Neural cell (in vitro differentiated cells): ENCODE data around the gene RALB. TPM values are rescaled to one million over a fixed set of nuclear protein-coding genes. Genes with fewer than 3 reads are reported as not detected.

Source experiments
- H2AFZ ChIP-seq: fragments of 200-600, 300-800 bp; sonication (generic), shearing (Covaris generic); 2 replicates; pipeline ENCODE4 v1.6.0; 2014; ENCODE audit warnings: low read depth, mild to moderate bottlenecking, antibody characterized with exemption, low read length, moderate library complexity
- H3F3A ChIP-seq: fragments of 200-600 bp; shearing (Covaris generic); 2 replicates; pipeline ENCODE4 v1.6.1; 2016; ENCODE audit warnings: mild to moderate bottlenecking, moderate library complexity, mixed read lengths, antibody characterized with exemption, low read length; ENCODE audit not compliant: insufficient read depth, poor library complexity, severe bottlenecking
- H3K27ac ChIP-seq: fragments of 200-600, 300-800 bp; sonication (generic), shearing (Covaris generic); 2 replicates; pipeline ENCODE4 v1.5.1; 2014; ENCODE audit warnings: mild to moderate bottlenecking, low read length, moderate library complexity
- H3K27me3 ChIP-seq: fragments of 300-800, 200-600 bp; sonication (generic), shearing (Covaris generic); 2 replicates; pipeline ENCODE4 v1.6.0; 2014; ENCODE audit warnings: mild to moderate bottlenecking, low read depth, low read length, moderate library complexity; ENCODE audit not compliant: insufficient read depth
- H3K36me3 ChIP-seq: fragments of 300-800, 200-600 bp; sonication (generic), shearing (Covaris generic); 2 replicates; pipeline ENCODE4 v1.5.1; 2014; ENCODE audit warnings: mild to moderate bottlenecking, antibody characterized with exemption, low read length, moderate library complexity; ENCODE audit not compliant: insufficient read depth
- H3K4me2 ChIP-seq: fragments of 300-800, 200-600 bp; sonication (generic), shearing (Covaris generic); 2 replicates; pipeline ENCODE4 v1.6.0; 2014; ENCODE audit warnings: mild to moderate bottlenecking, low read length
- H3K4me3 ChIP-seq: fragments of 300-800, 200-600 bp; sonication (generic), shearing (Covaris generic); 2 replicates; pipeline ENCODE4 v1.5.1; 2014; ENCODE audit warnings: mild to moderate bottlenecking, low read length, moderate library complexity
- H3K79me2 ChIP-seq: fragments of 200-600 bp; shearing (Covaris generic); replicated peaks from 2 replicates; pipeline ENCODE4 v1.6.0; 2014; ENCODE audit warnings: mild to moderate bottlenecking, low read length, moderate library complexity; ENCODE audit not compliant: insufficient read depth
- H3K9ac ChIP-seq: fragments of 300-800, 200-600 bp; sonication (generic), shearing (Covaris generic); 2 replicates; pipeline ENCODE4 v1.6.1; 2016; ENCODE audit warnings: mild to moderate bottlenecking, low read length, mixed read lengths
- H3K9me2 ChIP-seq: fragments of 200-600 bp; shearing (Covaris generic); 2 replicates; pipeline ENCODE4 v1.6.1; 2016; ENCODE audit warnings: mild to moderate bottlenecking, low read length, mixed read lengths; ENCODE audit not compliant: insufficient read depth
- H3K9me3 ChIP-seq: fragments of 200-600, 300-800 bp; sonication (generic), shearing (Covaris generic); 2 replicates; pipeline ENCODE4 v1.6.1; 2016; ENCODE audit warnings: mild to moderate bottlenecking, mixed run types, low read length, moderate library complexity, mixed read lengths
- H4K20me1 ChIP-seq: fragments of 200-600 bp; shearing (Covaris generic); 2 replicates; pipeline ENCODE4 v1.6.1; 2016; ENCODE audit warnings: mild to moderate bottlenecking, mixed run types; ENCODE audit not compliant: insufficient read depth
- CTCF ChIP-seq: fragments of 450-650 bp; IDR thresholded peaks from 2 replicates; pipeline ENCODE4 v1.5.1; 2014; ENCODE audit warnings: antibody characterized with exemption, mild to moderate bottlenecking, moderate library complexity; ENCODE audit not compliant: poor library complexity, severe bottlenecking
- EP300 ChIP-seq: fragments of 450-650 bp; conservative IDR thresholded peaks from 2 replicates; pipeline ENCODE4 v1.6.1; 2014; ENCODE audit warnings: antibody characterized with exemption, mild to moderate bottlenecking, moderate library complexity; ENCODE audit not compliant: poor library complexity, severe bottlenecking
- EZH2 ChIP-seq: fragments of 200-600, 300-800 bp; shearing (Covaris generic), sonication (generic); IDR thresholded peaks from 2 replicates; pipeline ENCODE4 v1.6.1; 2014; ENCODE audit warnings: antibody characterized with exemption, low read length, borderline replicate concordance, mild to moderate bottlenecking; ENCODE audit not compliant: insufficient read depth, poor library complexity, severe bottlenecking
- MXI1 ChIP-seq: fragments of 450-650 bp; conservative IDR thresholded peaks from 2 replicates; pipeline ENCODE4 v1.6.1; 2014; ENCODE audit warnings: antibody characterized with exemption, mild to moderate bottlenecking; ENCODE audit not compliant: poor library complexity, severe bottlenecking
- POLR2AphosphoS5 ChIP-seq: IDR thresholded peaks from 2 replicates; pipeline ENCODE4 v1.6.1; 2012
- RAD21 ChIP-seq: fragments of 450-650 bp; conservative IDR thresholded peaks from 2 replicates; pipeline ENCODE4 v1.6.1; 2014; ENCODE audit warnings: antibody characterized with exemption, mild to moderate bottlenecking, moderate library complexity
- REST ChIP-seq: IDR thresholded peaks from 2 replicates; pipeline ENCODE4 v1.6.1; 2012; ENCODE audit warnings: borderline replicate concordance
- SMC3 ChIP-seq: fragments of 450-650 bp; conservative IDR thresholded peaks from 2 replicates; pipeline ENCODE4 v1.6.1; 2014; ENCODE audit warnings: antibody characterized with exemption, mild to moderate bottlenecking, moderate library complexity; ENCODE audit not compliant: poor library complexity
- TAF1 ChIP-seq: IDR thresholded peaks from 2 replicates; pipeline ENCODE4 v1.6.1; 2012; ENCODE audit warnings: low read depth
- polyA plus RNA-seq: library from polyadenylated mRNA; depleted of rRNA; stranded (reverse); fragments of >200 nt; gene quantifications from 2 replicates; pipeline ENCODE4 v1.2.3, GENCODE V29; 2014

RALB gene
- polyA plus RNA-seq, 1 donor from 2014 or later: 50.6 TPM

GRCh38 chr2:120305296-120305695 lies 52.6 kb downstream of the RALB start:
- Histone ChIP-seq H2AFZ (no peak overlapping the region), H3K27ac (no peak overlapping the region), H3K9me2 (no peaks in the 10 kb centered on the region), H3K36me3 (no peaks in the 10 kb centered on the region), H4K20me1 (no peaks in the 10 kb centered on the region), H3K9ac (no peak overlapping the region), H3K79me2 (no peaks in the 10 kb centered on the region), H3K9me3 (no peaks in the 10 kb centered on the region), H3F3A (no peaks in the 10 kb centered on the region), H3K4me2 (no peak overlapping the region), H3K27me3 (no peaks in the 10 kb centered on the region), H3K4me3 (no peak overlapping the region)
- TF ChIP-seq MXI1: no peak
- TF ChIP-seq EP300: no peak
- no peak for TF ChIP-seq EZH2
- no peak for TF ChIP-seq POLR2AphosphoS5
- TF ChIP-seq SMC3: no peak
- no peak for TF ChIP-seq RAD21
- TF ChIP-seq REST: no peak
- no peak for TF ChIP-seq TAF1
- no peak for TF ChIP-seq CTCF

- Histone ChIP-seq H3K9me2 (no peaks in the 10 kb centered on the region), H3K4me2 (no peak overlapping the region), H3K36me3 (no peaks in the 10 kb centered on the region), H3K27me3 (no peaks in the 10 kb centered on the region), H2AFZ (no peak overlapping the region), H3F3A (no peaks in the 10 kb centered on the region), H3K79me2 (no peaks in the 10 kb centered on the region), H3K9ac (no peak overlapping the region), H3K9me3 (no peaks in the 10 kb centered on the region), H3K27ac (no peak overlapping the region), H4K20me1 (no peaks in the 10 kb centered on the region), H3K4me3 (no peak overlapping the region)
- no peak for TF ChIP-seq RAD21
- no peak for TF ChIP-seq EZH2
- no peak for TF ChIP-seq TAF1
- TF ChIP-seq EP300: no peak
- no peak for TF ChIP-seq MXI1
- TF ChIP-seq SMC3: no peak
- no peak for TF ChIP-seq CTCF
- TF ChIP-seq POLR2AphosphoS5: no peak
- TF ChIP-seq REST: no peak
Measured at GRCh38 chr2:120305937-120306490, 53.4 kb downstream of the RALB start.
